Measurements from ENCODE around the gene TPH2. TPM values are rescaled to one million over a fixed set of nuclear protein-coding genes. Genes with fewer than 3 reads are reported as not detected.

Gene TPH2
- polyA plus RNA-seq, 4 donors, result 0.03 TPM; not detected in 3

DNA sequence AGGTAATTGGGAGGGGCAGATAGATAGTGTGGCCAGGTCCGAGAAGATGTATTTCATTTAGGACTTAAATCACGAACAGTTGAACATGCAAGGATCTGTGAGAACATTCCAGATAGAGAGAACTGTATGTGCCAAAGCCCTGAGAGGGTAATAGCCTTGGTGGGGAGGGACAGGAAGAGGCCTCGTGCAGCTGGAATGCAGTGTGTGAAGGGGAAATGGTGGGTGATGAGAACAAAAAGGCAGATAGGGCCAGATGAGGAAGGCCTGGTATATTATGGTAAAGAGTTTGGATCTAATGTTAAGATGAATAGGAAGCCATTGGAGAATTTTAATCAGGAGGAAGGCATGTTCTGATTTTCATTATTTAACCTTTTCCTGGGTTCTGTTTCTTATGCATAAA, 136.3 kb downstream of the TPH2 start:
- H3K9me3 ChIP-seq (ENCODE audit: control insufficient read depth in 2 of 2, insufficient read depth in 1 of 2, low read depth in 1 of 2, low read length in 1 of 2), result peaks cover 0 to 17% of the 10 kb centered on the region in 2 donors
- no peak overlapping the region for H3K4me3 ChIP-seq (ENCODE audit: low read depth in 1 of 3, low read length in 3 of 3)
- FAIRE-seq (no peak), DNase-seq (no peak)
- WGBS, 3 donors, result 59 to 67% (median 59%) methylated on average over 3 of the region's 3 CpGs
- H3K27me3 ChIP-seq (ENCODE audit: control insufficient read depth in 3 of 3, insufficient read depth in 3 of 3, low read length in 3 of 3), result no peaks in the 10 kb centered on the region
- H3K36me3 ChIP-seq (ENCODE audit: control insufficient read depth in 3 of 3, insufficient read depth in 2 of 3, low read depth in 1 of 3, low read length in 3 of 3), result no peaks in the 10 kb centered on the region
- no peaks in the 10 kb centered on the region for H3K4me1 ChIP-seq (ENCODE audit: control insufficient read depth in 3 of 3, insufficient read depth in 2 of 3, low read depth in 1 of 3, low read length in 2 of 3)
- no peak overlapping the region for H3K27ac ChIP-seq (ENCODE audit: low read depth in 1 of 3, low read length in 2 of 3)

DNA sequence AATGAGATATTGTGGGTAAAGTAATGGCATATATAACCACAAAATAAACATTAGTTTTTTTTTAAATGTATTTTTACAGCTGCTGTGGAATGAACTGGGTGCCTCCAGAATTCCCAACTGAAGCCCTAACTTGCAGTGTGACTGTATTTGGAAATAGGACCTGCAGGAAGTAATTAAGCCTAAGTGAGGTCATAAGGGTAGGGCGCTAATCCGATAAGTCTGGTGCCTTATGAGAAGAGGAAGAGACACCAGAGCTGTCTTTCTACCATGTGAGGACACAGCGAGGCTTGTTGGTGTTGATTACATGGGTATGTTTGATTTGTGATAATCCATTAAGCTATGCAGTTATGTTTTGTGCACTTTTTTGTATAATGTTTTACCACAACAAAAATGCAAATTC, 136.8 kb downstream of the TPH2 start:
- H3K36me3 ChIP-seq (ENCODE audit: control insufficient read depth in 3 of 3, insufficient read depth in 2 of 3, low read depth in 1 of 3, low read length in 3 of 3), result no peaks in the 10 kb centered on the region
- no peak overlapping the region for H3K27ac ChIP-seq (ENCODE audit: low read depth in 1 of 3, low read length in 2 of 3)
- WGBS, 3 donors, result 33 to 58% (median 47%) methylated on average over 3 of the region's 3 CpGs
- no peak overlapping the region for H3K4me3 ChIP-seq (ENCODE audit: low read depth in 1 of 3, low read length in 3 of 3)
- H3K9me3 ChIP-seq (ENCODE audit: control insufficient read depth in 2 of 2, insufficient read depth in 1 of 2, low read depth in 1 of 2, low read length in 1 of 2), result peaks cover 0 to 14% of the 10 kb centered on the region in 2 donors
- no peaks in the 10 kb centered on the region for H3K27me3 ChIP-seq (ENCODE audit: control insufficient read depth in 3 of 3, insufficient read depth in 3 of 3, low read length in 3 of 3)
- DNase-seq, result peak in 1 of 2 donors; percentile 1
- no peaks in the 10 kb centered on the region for H3K4me1 ChIP-seq (ENCODE audit: control insufficient read depth in 3 of 3, insufficient read depth in 2 of 3, low read depth in 1 of 3, low read length in 2 of 3)
- no peak for FAIRE-seq

DNA sequence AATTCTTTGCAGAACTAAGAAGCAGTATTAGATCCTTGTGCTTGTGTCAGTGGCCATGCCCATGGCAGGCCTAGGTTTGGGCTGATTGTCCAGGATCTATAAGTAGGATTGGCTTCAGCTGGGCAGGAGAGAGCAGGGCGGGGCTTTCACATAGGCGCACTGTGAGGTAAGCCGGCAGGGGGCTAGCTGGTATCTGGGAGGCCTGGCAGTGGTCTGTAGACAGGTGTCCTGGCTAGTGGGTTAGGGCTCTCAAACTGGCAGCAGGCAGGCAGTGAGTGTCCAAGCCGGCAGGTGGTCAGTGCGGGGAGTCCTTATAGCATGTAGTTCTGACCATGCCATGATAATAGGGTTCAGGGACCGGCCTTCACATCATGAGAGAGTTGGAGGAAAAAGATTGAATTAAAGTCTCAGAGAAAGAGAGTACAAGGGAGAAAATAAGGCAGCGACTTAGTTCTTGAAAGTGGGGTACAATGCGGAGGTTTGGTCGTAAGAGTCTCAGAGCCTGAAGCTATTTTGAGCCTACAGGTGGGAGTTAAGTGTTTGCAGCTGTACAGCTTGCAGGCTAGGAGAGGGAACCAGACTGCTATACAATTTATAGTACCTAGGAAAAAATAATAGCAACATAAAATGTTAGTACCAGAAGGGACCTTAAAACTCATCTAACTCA, 137.4 kb downstream of the TPH2 start:
- 83 to 91% (median 91%) methylated on average over 9 of the region's 9 CpGs for WGBS, 3 donors
- Histone ChIP-seq H3K9me3 (ENCODE audit: control insufficient read depth in 2 of 2, insufficient read depth in 1 of 2, low read depth in 1 of 2, low read length in 1 of 2) (peaks cover 0 to 8% of the 10 kb centered on the region in 2 donors), H3K4me3 (ENCODE audit: low read depth in 1 of 3, low read length in 3 of 3) (no peak overlapping the region), H3K27ac (ENCODE audit: low read depth in 1 of 3, low read length in 2 of 3) (no peak overlapping the region), H3K4me1 (ENCODE audit: control insufficient read depth in 3 of 3, insufficient read depth in 2 of 3, low read depth in 1 of 3, low read length in 2 of 3) (no peaks in the 10 kb centered on the region), H3K27me3 (ENCODE audit: control insufficient read depth in 3 of 3, insufficient read depth in 3 of 3, low read length in 3 of 3) (no peaks in the 10 kb centered on the region), H3K36me3 (ENCODE audit: control insufficient read depth in 3 of 3, insufficient read depth in 2 of 3, low read depth in 1 of 3, low read length in 3 of 3) (no peaks in the 10 kb centered on the region)
- DNase-seq (no peak), FAIRE-seq (no peak)

DNA sequence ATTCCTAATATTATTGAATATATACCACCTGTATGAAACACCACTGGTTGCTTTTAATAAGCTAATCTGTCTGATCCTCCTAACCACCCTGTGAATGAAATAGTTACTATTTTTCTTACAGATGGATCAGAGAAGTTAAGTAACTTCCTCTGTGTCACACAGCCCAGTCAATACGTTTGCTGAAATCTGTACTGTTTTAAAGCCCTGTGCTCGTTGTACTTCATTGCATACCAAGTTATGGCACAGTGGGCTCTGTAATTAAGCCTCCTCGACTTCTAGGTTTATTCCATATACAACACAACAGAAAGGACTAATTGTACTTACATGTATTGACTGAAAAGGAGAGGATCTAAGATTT, 137.9 kb downstream of the TPH2 start:
- DNase-seq (no peak), FAIRE-seq (no peak)
- no peak overlapping the region for H3K27ac ChIP-seq (ENCODE audit: low read depth in 1 of 3, low read length in 2 of 3)
- H3K9me3 ChIP-seq (ENCODE audit: control insufficient read depth in 2 of 2, insufficient read depth in 1 of 2, low read depth in 1 of 2, low read length in 1 of 2), result peaks cover 0 to 5% of the 10 kb centered on the region in 2 donors
- no peaks in the 10 kb centered on the region for H3K4me1 ChIP-seq (ENCODE audit: control insufficient read depth in 3 of 3, insufficient read depth in 2 of 3, low read depth in 1 of 3, low read length in 2 of 3)
- H3K36me3 ChIP-seq (ENCODE audit: control insufficient read depth in 3 of 3, insufficient read depth in 2 of 3, low read depth in 1 of 3, low read length in 3 of 3), result no peaks in the 10 kb centered on the region
- WGBS, 3 donors, result 47 to 71% (median 48%) methylated on average over 3 of the region's 3 CpGs
- H3K4me3 ChIP-seq (ENCODE audit: low read depth in 1 of 3, low read length in 3 of 3), result no peak overlapping the region
- H3K27me3 ChIP-seq (ENCODE audit: control insufficient read depth in 3 of 3, insufficient read depth in 3 of 3, low read length in 3 of 3), result no peaks in the 10 kb centered on the region

DNA sequence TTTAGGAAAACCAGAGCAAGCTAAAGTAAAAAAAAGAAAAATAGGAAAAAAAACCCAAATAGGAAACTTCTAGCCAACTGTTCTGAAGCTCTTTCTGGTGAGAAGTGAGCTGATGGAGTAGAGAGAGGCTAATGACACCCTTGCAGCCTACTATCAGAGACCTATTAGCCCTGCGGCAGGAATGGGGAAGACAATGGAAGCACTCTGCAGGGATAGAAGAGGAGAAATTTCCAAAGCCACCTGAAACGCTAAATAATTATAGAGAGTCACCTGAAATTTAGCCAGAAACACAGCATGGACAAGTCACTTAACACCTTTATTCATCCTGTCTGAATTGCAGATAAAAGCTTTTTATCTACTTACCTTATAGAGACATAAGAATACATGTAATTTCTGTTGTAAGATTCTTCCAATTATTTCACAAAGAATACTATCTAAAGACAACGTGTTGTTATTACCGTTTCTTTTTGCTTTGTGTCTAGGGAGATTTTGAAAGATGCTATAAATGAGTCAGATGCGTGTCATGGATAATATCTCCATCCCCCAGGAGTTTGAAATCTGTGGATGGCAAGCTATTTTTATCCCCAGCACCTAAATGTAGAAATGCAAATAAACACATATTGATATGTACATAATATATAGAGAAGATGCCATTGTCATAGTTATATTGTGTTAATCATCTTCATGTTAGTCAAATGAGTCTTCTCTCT, 138.6 kb downstream of the TPH2 start:
- Histone ChIP-seq H3K27ac (ENCODE audit: low read depth in 1 of 3, low read length in 2 of 3) (no peak overlapping the region), H3K36me3 (ENCODE audit: control insufficient read depth in 3 of 3, insufficient read depth in 2 of 3, low read depth in 1 of 3, low read length in 3 of 3) (no peaks in the 10 kb centered on the region), H3K27me3 (ENCODE audit: control insufficient read depth in 3 of 3, insufficient read depth in 3 of 3, low read length in 3 of 3) (peaks cover 0 to 2% (median 0%) of the 10 kb centered on the region in 3 donors), H3K9me3 (ENCODE audit: control insufficient read depth in 2 of 2, insufficient read depth in 1 of 2, low read depth in 1 of 2, low read length in 1 of 2) (peaks cover 0 to 3% of the 10 kb centered on the region in 2 donors), H3K4me3 (ENCODE audit: low read depth in 1 of 3, low read length in 3 of 3) (no peak overlapping the region), H3K4me1 (ENCODE audit: control insufficient read depth in 3 of 3, insufficient read depth in 2 of 3, low read depth in 1 of 3, low read length in 2 of 3) (no peaks in the 10 kb centered on the region)
- DNase-seq (no peak), FAIRE-seq (no peak)
- WGBS, 3 donors, result 70 to 75% (median 74%) methylated on average over 5 of the region's 5 CpGs

DNA sequence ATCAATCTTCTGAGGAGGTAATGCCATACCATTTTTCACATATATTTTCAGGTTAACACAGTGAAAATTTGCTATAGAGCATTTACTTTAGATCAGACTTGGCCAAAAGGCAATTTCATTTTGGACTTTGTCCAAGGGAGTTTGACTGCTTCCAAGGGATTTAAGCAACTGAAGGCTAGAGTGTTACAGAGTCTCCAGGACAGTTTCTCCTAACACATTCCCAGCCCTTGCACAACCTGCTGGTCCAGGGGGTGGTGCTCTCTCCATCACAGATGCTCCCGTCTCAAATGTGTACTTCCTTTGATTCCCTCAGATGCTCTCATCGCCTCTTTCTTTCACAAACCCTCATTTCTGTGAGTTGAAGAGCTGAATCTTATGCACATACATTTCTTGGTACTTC, 143.1 kb downstream of the TPH2 start:
- Histone ChIP-seq H3K4me3 (ENCODE audit: low read depth in 1 of 3, low read length in 3 of 3) (no peak overlapping the region), H3K9me3 (ENCODE audit: control insufficient read depth in 2 of 2, insufficient read depth in 1 of 2, low read depth in 1 of 2, low read length in 1 of 2) (no peaks in the 10 kb centered on the region), H3K27me3 (ENCODE audit: control insufficient read depth in 3 of 3, insufficient read depth in 3 of 3, low read length in 3 of 3) (peaks cover 0 to 2% (median 0%) of the 10 kb centered on the region in 3 donors), H3K36me3 (ENCODE audit: control insufficient read depth in 3 of 3, insufficient read depth in 2 of 3, low read depth in 1 of 3, low read length in 3 of 3) (no peaks in the 10 kb centered on the region), H3K4me1 (ENCODE audit: control insufficient read depth in 3 of 3, insufficient read depth in 2 of 3, low read depth in 1 of 3, low read length in 2 of 3) (no peaks in the 10 kb centered on the region), H3K27ac (ENCODE audit: low read depth in 1 of 3, low read length in 2 of 3) (no peak overlapping the region)
- WGBS, 3 donors, result 46 to 58% (median 50%) methylated on average over 2 of the region's 2 CpGs
- DNase-seq (no peak), FAIRE-seq (no peak)

Other genes starting within 250 kb of the TPH2 start
- 10 to 100 TPM; 15.4 to 55.7 (median 20.4) TPM for gene RAB21, start 184.0 kb upstream of the TPH2 start, polyA plus RNA-seq
- gene TBC1D15, start 99.1 kb upstream of the TPH2 start, polyA plus RNA-seq, result 10 to 100 TPM; 20.8 to 55.0 (median 24.7) TPM